H1 (cell line): Measurements from ENCODE around the gene FAM3B.

ENCODE experiments used
- EP300 ChIP-seq, 2 experiments: IDR thresholded peaks; 1 replicate in 1 of 2; 2 replicates in 1 of 2; pipeline ENCODE4 v1.6.1; 2011 to 2012; ENCODE audit warnings: low read depth in 2 of 2, low read length in 2 of 2, mild to moderate bottlenecking in 2 of 2, borderline replicate concordance in 1 of 2, inconsistent platforms in 1 of 2, moderate library complexity in 1 of 2
- TF ChIP-seq, protein P1 (sequence below): IDR thresholded peaks from 2 replicates; pipeline ENCODE4 v1.6.1; 2012; ENCODE audit warnings: inconsistent platforms
- TF ChIP-seq, protein P2 (sequence below), 3 experiments: IDR thresholded peaks; 1 replicate in 2 of 3; 2 replicates in 1 of 3; pipeline versions ENCODE4 v1.5.1 to v1.6.1; 2011; ENCODE audit warnings: low read length in 3 of 3, mild to moderate bottlenecking in 3 of 3, inconsistent platforms in 2 of 3, low read depth in 1 of 3, moderate library complexity in 1 of 3; ENCODE audit not compliant: insufficient read depth in 1 of 3; ENCODE audit errors: control extremely low read depth in 1 of 3

DNA sequence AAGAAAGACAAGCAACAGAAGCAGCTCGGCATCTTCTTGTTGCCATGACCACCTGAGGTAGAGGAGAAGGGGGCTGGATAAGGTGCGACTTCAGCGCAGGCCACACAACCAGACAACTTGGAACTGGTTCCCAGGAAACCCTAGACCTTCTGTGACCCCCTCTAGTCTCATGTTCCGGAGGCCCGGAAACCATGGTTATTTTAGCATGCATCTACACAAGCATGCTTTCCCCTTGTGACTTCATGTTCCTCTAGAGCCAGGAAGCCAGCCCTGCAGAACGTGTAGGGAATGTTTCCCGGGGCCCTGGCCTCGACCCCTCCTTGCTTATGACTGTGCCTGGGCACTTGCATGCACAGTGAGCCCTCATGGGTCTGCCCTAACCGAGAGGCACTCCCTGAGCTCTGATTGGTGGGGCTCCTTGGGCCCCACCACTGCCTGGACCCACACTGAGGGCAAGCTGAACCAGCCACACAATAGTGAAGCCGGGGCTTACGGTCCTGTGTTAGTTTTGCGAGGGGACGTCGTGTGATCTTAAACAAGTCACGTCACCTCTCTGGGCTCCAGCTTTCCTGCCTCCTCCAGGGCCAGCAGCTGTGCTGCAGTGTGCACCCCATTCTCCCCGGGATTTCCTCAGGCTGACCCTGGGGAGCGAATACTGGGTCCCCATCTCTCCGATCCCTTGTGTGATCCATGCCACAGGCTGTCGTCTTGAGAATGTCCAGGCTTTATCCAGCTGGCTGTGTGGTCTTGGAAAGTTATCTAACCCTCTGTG lies 33.2 kb downstream of the FAM3B start:
- TF ChIP-seq, protein P1, sequence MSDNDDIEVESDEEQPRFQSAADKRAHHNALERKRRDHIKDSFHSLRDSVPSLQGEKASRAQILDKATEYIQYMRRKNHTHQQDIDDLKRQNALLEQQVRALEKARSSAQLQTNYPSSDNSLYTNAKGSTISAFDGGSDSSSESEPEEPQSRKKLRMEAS: no peak
- TF ChIP-seq EP300 (IDR thresholded peaks at IDR 0.05; ENCODE audit: borderline replicate concordance in 1 of 2, low read depth in 2 of 2, low read length in 2 of 2): no peak
- TF ChIP-seq, protein P2, sequence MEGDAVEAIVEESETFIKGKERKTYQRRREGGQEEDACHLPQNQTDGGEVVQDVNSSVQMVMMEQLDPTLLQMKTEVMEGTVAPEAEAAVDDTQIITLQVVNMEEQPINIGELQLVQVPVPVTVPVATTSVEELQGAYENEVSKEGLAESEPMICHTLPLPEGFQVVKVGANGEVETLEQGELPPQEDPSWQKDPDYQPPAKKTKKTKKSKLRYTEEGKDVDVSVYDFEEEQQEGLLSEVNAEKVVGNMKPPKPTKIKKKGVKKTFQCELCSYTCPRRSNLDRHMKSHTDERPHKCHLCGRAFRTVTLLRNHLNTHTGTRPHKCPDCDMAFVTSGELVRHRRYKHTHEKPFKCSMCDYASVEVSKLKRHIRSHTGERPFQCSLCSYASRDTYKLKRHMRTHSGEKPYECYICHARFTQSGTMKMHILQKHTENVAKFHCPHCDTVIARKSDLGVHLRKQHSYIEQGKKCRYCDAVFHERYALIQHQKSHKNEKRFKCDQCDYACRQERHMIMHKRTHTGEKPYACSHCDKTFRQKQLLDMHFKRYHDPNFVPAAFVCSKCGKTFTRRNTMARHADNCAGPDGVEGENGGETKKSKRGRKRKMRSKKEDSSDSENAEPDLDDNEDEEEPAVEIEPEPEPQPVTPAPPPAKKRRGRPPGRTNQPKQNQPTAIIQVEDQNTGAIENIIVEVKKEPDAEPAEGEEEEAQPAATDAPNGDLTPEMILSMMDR (IDR thresholded peaks at IDR 0.05; ENCODE audit: control extremely low read depth in 1 of 3, insufficient read depth in 1 of 3, low read depth in 1 of 3, low read length in 3 of 3): no peak
